GM19397 (cell line): ENCODE data around the gene VPS50.
"Not testable (repeated sequence)": the region's sequence is repeated elsewhere in the genome, so short reads cannot be mapped to it uniquely, and the experiment has no call there.

Experiments
- ATAC-seq: cut with Tn5 transposase; IDR thresholded peaks from one replicate; pipeline ENCODE4 v1.9.1; 2021; ENCODE audit warnings: mild to moderate bottlenecking, moderate library complexity; ENCODE audit not compliant: unreplicated experiment

Gene VPS50

DNA sequence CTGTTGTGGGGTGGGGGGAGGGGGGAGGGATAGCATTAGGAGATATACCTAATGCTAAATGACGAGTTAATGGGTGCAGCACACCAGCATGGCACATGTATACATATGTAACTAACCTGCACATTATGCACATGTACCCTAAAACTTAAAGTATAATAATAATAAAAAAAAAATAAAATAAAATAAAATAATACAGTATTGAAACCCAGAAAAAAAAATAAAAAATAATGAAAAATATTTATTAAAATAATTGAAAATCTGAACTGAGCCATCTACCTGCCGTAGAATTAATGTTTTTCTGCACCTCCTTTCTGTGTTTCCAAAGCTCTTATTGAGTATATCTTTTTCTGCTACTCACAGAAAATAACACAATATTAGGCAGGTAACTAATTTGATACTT, 94.1 kb downstream of the VPS50 start:
- not testable (repeated sequence) for ATAC-seq

DNA sequence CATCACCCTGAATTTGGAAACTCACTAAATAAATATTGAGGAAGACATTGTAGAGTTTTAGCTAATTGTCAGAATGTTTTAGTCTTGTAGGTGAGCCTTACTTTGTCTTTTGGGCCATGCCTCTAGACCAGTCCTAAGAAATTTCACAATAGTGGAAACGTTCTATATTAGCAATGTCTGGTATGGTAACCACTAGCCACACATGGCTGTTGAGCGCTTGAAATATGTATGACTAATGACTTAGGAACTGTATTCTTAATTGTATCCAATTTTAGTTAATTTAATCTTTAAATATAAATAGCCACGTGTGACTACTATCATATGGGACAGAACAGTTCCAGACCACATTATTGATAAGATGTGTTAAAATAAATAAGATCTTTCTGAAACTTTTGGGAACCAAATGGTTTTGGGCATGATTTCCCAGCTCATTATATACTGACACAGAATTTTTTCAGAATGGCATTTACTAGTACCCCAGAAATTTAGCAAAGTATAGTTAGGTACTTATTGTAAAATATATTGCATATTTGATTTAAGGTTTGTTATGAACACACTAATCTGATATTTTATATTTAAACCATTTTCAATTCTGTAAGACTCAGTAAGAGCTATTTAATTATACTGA, 95.0 kb downstream of the VPS50 start:
- ATAC-seq = no peak

DNA sequence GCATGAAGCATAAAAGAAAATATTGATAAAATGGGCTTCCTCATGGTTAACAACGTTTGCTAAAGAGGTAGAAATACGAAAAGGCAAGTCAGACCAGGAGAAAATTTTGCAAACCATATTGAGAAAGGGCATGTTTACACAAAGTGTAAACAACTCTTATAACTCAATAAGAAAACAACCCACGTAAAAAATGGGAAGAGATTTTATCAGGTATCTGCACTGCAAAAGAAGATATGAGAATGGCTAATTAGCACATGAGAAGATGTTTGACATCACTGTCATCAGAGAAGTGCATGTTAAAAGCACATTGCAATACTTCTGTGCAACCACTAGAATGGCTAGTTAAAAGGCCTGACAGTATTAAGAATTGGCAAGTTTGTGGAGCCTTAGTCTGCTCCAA, 99.5 kb downstream of the VPS50 start:
- ATAC-seq = no peak

DNA sequence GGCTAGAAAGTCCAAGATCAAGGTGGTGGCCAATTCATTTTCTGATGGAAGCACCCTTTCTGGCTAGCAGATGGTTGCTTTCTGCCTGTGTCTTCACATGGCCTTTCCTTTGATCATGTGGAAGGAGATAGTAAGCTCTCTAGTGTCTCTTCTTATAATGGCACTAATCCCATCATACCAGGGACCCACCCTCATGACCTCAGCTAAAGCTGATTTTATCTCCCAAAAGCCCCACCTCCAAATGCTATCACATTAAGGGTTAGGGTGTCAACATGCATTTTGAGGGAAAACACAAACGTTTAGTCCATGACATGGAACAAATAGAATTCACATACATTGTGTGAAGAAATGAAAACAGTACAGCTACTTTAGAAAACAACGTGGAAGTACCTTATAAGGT, 100.0 kb downstream of the VPS50 start:
- ATAC-seq = no peak

DNA sequence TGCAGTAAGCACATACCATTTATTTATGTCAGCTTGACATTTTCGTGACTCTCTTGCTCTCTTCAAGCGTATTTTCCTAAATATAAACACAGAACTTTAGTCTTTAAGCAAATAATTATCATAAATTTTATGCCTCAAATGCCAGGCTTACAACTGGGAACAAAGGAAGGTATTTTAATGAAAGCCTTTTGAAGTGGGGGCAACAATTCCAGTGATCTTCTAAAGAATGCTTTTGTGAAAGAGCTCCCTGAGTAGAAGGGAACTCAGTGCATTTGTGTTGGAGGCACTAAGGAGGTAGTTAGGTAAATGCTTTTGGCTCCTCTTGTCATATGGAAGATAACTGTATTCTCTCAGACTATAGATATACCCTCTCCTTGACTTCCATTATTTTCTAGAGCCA, 104.9 kb downstream of the VPS50 start:
- no peak for ATAC-seq

DNA sequence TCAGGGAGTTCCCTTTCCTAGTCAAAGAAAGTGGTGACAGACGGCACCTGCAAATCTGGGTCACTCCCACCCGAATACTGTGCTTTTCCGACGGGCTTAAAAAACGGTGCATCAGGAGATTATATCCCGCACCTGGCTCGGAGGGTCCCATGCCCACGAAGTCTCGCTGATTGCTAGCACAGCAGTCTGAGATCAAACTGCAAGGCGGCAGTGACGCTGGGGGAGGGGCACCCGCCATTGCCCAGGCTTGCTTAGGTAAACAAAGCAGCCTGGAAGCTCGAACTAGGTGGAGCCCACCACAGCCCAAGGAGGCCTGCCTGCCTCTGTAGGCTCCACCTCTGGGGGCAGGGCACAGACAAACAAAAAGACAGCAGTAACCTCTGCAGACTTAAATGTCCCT, 110.0 kb downstream of the VPS50 start:
- not testable (repeated sequence) for ATAC-seq

DNA sequence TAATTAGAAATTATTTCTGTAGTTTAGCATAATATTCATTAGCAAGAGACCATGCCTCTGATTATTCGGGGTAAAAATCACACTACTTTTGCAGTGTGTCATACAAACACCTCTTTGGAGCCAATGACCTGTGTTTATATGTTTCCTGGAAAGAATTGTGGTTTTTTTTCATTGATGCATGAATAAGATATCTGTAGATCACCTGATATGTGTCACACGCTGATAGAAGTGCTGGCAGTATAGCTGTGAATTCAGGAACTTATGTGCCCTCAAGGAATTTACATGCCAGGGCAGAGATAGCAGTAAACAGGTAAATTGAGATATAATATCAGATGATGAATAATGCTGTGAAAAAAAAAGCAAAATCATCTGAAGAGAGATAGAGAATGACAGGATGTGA, 118.2 kb downstream of the VPS50 start:
- ATAC-seq = no peak

DNA sequence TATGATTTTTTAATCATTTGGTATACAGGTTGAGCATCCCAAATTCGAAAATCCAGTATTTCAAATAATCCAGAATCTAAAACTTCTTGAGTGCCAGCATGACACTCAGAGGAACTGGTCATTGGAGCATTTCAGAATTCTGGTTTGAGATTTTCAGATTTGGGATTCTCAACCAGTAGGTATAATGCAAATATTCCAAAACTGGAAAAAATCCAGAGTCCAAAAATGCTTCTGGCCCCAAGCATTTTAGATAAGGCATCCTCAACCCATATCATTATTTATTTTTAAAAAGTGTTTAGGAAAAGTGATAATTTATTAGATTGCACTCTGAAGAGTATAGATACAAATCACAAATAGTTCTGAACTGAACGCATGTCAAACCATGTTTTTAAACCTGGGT, 120.7 kb downstream of the VPS50 start:
- ATAC-seq = no peak

DNA sequence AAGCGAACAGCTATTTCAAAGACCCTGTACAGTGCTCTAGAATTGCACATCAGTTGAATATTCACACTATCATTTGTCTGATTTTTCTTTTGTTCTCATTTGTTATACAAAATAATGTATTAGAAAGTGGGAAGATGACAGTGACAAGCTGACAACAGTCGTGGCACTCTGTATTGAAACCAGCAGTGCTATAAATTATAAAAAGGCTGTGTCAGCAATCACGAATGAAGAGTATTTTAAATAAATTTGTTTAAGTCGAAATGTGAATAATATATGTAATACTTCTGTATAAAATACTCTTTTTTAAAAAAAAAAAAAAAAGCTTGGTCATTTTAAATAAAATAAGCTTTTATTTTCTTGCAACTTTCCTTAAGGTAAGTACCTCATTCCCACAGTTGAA, 122.6 kb downstream of the VPS50 start:
- ATAC-seq = no peak

DNA sequence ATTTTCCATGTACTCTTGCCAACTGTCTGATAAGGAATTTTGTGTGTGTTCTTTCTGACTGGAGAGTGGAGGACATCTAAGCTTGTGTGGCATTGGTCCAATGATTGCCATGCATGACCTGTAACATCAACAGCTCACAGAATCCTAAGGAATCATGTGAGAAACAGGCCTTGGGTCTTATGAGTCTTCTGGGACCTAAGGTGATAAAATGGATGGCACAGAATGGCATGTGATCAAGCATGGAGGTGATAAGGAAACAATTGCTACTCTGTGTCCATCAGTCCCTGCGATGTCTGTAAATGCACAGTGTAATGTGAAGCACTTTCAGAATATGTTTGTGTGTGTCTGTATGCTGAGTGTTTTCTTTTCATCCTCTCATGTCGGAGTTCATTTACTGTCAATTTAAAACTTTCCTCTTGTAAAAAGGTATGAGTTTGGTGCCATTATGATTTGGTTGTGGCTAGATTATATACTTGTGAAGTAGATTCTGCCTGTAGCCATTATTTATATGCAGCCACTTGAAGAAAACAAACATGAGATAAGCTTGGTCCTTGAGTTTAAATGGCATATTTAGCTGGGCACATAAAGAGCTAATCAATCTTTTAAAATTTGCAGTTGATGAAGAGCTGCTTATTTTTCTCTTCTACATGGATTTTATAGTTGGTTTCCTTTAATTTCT, 127.5 kb downstream of the VPS50 start:
- no peak for ATAC-seq

DNA sequence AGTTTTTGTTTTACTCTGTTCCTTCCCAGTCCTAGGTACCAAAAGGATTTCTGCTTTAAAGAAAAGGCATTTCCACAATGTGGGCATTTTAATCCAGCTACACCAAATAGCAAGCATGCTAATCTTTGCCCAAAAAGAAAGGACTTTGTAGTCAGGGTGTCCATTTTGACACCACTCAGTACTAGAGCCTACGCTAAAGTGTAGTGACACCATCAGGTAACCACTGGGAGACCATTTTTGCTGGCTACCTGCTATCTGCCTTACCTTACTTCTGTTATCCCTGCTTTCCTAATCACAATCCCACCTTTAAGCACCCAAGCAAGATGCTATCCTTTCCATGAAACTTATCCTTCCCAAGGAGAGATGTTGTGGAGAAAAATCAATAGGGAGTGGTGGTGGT, 129.7 kb downstream of the VPS50 start:
- ATAC-seq = no peak

DNA sequence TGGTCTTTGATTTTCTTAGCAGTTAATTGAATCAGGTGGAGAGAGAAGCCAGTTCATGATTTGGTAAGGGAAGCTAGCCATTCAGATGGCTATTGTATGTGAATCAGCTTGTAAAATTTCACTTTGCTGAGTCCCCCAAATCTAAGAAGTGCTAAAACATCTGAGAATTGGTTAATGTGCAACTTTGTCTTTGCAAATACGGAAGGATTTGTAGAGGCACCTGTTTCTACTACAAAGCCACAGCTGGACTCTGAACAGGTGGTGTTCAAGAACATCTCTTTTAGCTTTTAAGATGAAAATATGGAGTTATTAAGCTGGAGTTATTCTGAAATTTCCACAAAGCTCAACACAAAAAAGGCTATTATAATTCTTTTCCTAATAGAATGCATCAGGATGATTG, 132.6 kb downstream of the VPS50 start:
- no peak for ATAC-seq

DNA sequence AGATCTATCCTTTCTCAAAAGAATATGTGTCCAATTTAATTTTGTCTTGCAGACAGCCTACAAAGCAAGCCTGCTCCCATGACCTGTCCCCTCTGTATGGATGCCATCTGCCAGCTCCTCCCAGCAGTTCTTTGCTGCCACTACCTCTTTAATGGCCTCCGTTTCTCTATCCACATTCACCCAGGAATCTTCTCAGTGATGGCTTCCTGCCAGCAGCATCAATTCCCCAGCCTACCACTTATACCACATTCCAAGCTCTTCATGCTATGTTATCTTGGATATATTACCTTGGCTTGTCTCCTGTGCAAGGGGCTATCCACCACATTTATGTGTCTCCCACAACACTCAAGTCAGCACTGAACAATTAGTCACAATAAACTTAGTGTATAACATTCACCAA, 133.2 kb downstream of the VPS50 start:
- no peak for ATAC-seq

DNA sequence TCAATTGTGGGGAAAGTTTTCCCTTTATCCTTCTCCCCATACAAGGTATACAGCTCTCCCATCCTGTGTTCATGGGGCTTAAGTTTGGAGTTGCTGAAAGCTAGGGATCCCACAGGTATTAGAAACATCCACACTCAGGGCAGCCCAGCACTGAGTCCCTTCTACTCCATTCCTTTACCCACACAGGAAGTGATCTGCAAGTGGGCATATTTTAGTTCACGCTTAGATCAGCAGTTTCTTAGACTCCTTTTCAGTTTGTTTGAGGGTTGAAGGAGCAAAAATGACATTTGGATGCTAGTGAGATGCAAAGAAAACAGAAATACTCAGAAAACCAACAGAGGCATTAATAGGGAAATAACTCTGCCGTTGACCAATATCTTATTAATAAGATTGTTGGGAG, 134.7 kb downstream of the VPS50 start:
- no peak for ATAC-seq

DNA sequence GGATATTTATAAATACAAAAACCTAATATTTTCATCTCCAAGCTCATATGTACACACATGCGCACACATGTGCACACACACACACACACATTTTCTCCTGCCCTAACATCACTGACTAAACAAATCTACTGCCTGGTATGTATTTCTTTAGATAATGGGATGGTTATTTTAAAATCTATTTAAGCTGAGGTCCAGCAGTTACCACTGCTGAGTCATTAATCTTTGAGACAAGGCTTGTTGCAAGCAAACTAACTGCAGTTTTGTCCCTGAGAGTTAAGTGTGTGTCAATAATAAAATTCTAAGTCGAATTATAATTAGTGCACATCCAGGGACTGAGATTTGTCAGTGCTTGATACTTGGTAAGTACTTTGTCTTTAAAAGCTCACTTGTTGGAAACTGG, 135.1 kb downstream of the VPS50 start:
- no peak for ATAC-seq

DNA sequence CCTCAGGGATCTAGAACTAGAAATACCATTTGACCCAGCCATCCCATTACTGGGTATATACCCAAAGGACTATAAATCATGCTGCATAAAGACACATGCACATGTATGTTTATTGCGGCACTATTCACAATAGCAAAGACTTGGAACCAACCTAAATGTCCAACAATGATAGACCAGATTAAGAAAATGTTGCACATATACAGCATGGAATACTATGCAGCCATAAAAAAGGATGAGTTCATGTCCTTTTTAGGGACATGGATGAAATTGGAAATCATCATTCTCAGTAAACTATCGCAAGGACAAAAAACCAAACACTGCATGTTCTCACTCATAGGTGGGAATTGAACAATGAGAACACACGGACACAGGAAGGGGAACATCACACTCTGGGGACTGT, 138.8 kb downstream of the VPS50 start:
- ATAC-seq = not testable (repeated sequence)

DNA sequence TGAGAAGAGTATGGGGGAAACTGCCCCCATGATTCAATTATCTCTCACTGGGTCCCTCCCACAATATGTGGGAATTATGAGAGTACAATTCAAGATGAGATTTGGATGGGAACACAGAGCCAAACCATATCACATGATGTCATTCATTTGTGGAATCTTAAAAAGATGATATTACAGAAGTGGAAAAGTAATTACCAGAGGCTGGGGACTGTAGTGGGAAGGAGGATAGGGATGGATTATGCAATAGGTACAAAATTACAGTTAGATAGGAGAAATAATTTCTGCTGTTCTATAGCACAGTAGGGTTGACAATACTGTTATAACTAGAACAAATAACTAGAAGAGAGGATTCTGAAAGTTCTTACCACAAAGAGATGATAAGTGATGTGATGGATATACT, 141.4 kb downstream of the VPS50 start:
- ATAC-seq = no peak

DNA sequence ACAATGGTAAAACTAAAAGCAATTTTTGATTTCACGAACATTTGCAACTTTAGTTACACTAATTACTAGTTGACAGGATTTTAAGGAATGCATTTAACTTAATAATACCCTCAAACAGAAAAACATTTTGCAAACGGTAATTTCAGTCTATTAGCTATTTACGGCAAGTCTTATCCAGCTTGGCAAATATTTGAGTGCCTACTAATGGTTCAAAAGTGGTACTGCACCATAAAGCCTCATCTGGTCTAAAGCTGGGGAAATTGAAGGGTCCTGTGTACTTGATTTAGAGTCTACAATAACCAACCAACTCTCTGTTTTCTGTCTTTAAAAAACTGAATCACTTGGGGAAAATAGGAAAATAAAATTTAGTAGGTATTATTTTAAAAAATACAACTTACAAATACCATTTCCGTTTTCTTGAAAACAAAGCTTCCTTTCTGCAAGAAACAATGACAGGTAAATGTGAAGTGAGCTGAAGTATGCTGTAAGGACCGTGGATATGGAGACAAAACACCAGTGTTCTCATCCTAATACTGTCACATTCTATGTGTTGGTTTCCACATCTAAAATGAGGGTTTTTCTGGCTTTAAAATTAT, 142.3 kb downstream of the VPS50 start:
- ATAC-seq = no peak

DNA sequence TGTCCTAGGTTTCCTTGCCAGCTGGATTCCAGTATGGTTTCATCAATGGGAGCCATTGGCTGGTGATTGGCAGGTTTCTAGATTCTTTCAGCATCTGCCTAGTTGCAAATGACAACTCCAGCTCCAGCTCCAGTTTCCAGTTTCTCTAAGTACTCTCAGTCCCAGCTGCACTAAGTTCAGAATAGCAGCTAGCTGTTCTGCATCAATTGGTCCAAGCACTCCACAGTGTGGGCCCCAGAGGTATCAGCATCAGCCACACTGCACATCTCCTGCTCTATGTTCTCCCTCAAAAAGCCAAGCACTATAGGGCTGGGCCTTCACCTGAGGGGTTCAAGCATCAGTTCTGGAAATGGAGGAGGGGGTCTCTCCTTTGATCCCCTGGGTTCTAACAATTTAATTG, 143.4 kb downstream of the VPS50 start:
- ATAC-seq = no peak

DNA sequence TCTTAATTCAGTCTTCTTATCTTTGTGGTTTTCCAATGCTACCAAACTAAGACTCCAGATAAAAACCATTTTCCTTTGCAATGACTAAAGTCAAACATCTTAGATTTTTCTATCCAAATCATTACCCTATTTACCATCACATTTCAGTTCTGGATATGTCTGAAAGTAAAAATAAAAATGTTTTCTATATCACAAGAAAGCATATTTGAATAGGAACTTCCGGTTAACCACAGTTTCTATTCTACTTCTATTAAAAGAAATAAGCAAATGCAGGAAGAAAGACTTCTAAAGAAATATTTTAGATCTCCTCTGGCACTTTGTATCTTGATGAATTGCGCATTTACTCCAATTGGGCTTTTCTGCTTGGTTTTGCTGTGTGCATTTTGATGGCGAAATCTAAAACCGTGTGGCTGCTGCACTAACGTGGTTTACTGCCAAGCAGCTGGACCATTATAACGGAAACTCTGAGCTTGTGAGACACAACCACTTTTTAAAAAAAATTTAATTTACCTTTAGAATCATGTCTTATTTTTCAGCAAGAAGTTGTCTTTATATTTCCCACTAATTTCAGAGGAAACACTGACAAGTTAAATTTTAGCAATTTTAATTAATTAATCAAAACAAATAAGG, 146.1 kb downstream of the VPS50 start:
- no peak for ATAC-seq

DNA sequence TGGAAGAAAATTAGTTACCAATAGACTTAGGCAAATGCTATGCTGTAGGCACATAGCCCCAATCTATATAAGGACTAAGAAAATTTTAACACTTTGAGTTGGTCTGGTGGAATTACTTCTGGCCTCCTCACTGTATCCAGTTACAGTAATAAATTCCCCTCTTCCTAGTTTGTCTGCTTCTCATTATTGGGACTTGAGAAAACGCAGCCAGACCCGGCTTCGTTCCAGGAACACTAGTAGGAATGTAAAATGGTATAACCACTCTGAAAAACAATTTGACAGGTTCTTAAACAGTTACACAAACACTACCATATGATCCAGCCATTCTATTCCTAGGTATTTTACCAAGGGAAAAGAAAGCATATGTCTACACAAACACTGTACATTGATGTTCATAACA, 150.2 kb downstream of the VPS50 start:
- no peak for ATAC-seq

DNA sequence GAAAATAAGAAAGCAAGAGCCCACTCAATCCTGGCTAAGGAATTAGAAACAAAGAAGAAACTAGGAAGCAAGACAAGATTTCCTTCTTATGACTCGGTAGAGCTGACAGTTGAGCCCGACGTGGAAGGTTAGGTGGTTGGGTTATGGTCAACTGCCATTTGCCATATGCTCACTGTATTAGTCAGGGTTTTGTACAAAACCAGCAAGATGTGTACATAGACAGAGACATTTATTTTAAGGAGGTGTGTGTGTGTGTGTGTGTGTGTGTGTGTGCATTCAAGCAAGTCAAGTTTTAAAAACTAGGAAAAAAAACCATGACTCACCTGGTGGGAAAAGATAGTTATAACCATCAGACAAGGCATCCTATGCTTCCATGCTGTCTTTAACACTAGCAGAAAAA, 158.5 kb downstream of the VPS50 start:
- ATAC-seq = no peak
